D721Med (cell line): ENCODE results near the gene TLR1.

ENCODE experiments used
- DNase-seq: peaks from one replicate; pipeline ENCODE4 v3.0.0; 2011; ENCODE audit warnings: low spot score; ENCODE audit not compliant: insufficient read length
- FAIRE-seq: peaks from 2 replicates; lab custom pipeline; 2011; peaks lifted over from hg19 to GRCh38; lab: Jason Lieb, UNC
- CTCF ChIP-seq: IDR thresholded peaks from 2 replicates; pipeline ENCODE4 v1.5.1; 2012; ENCODE audit warnings: mild to moderate bottlenecking, control low read depth; ENCODE audit not compliant: insufficient read depth; ENCODE audit errors: missing control alignments

TLR1 gene

GRCh38 chr4:38832624-38833528, 28.3 kb upstream of the TLR1 start:
- DNase-seq (no peak), FAIRE-seq (no peak)
- no peak for TF ChIP-seq CTCF

- FAIRE-seq (no peak), DNase-seq (no peak)
- no peak for TF ChIP-seq CTCF
Measured at GRCh38 chr4:38832206-38832605, 27.6 kb upstream of the TLR1 start.

GRCh38 chr4:38831653-38832052, 27.1 kb upstream of the TLR1 start:
- no peak for TF ChIP-seq CTCF
- FAIRE-seq (no peak), DNase-seq (no peak)

- no peak for FAIRE-seq
- no peak for TF ChIP-seq CTCF
Measured at GRCh38 chr4:38829237-38829636, 24.6 kb upstream of the TLR1 start.

GRCh38 chr4:38823766-38824165, 19.2 kb upstream of the TLR1 start:
- FAIRE-seq: no peak

More at GRCh38 chr4:38829237-38829636, 24.6 kb upstream of the TLR1 start:
- no peak for DNase-seq

GRCh38 chr4:38822748-38823303, 18.2 kb upstream of the TLR1 start:
- FAIRE-seq (no peak), DNase-seq (no peak)
- no peak for TF ChIP-seq CTCF

More at GRCh38 chr4:38823766-38824165, 19.2 kb upstream of the TLR1 start:
- no peak for DNase-seq
- TF ChIP-seq CTCF: no peak

GRCh38 chr4:38821739-38822138, 17.1 kb upstream of the TLR1 start:
- no peak for TF ChIP-seq CTCF
- DNase-seq: no peak
- FAIRE-seq: no peak
